K562 (cell line): ENCODE measurements around the gene FBLIM1. TPM values are rescaled to one million over a fixed set of nuclear protein-coding genes. Genes with fewer than 3 reads are reported as not detected.

Source experiments
- HMGN3 ChIP-seq: IDR thresholded peaks from 2 replicates; pipeline ENCODE4 v1.6.1; 2011; ENCODE audit warnings: borderline replicate concordance, low read depth, mild to moderate bottlenecking, mixed read lengths, low read length; ENCODE audit not compliant: insufficient read length; ENCODE audit errors: extremely low read depth
- KLF6 ChIP-seq: fragments of 250-450 bp; sonication (Bioruptor Pico); IDR thresholded peaks from 2 replicates; pipeline ENCODE4 v1.4.0; 2020; ENCODE audit warnings: mild to moderate bottlenecking, moderate library complexity, borderline replicate concordance
- MYNN ChIP-seq, 2 experiments: sonication (generic); formaldehyde crosslinking in 1 of 2; IDR thresholded peaks; 2 replicates each; pipeline versions ENCODE4 v1.5.0 to v1.6.1; 2016 to 2020; ENCODE audit warnings: antibody characterized with exemption in 1 of 2, missing genetic modification reagents in 1 of 2
- THAP12 ChIP-seq: fragments of 250-450 bp; sonication (Bioruptor Pico); IDR thresholded peaks from 2 replicates; pipeline ENCODE4 v1.9.0; 2021; ENCODE audit warnings: mild to moderate bottlenecking, inconsistent platforms
- ZNF398 ChIP-seq: fragments of 250-450 bp; sonication (Bioruptor Pico); IDR thresholded peaks from 2 replicates; pipeline ENCODE4 v1.8.0; 2021; ENCODE audit warnings: moderate library complexity, mild to moderate bottlenecking, inconsistent platforms
- ZNF655 ChIP-seq: fragments of 250-450 bp; sonication (Bioruptor Pico); IDR thresholded peaks from 2 replicates; pipeline ENCODE4 v1.5.0; 2021
- polyA plus RNA-seq, 8 experiments: library from polyadenylated mRNA; depleted of rRNA in 4 of 8; stranded (reverse) in 5 of 8; unstranded in 3 of 8; fragments of >200 nt; fragmentation: Nextera tagmentation in 2 of 8; fragmentation: Illumina TruSeq in 1 of 8; extraction: Ambion mirVana in 2 of 8; extraction: Trizol in 1 of 8; gene quantifications; 2 replicates each; pipeline versions ENCODE4 v1.2.1 to v1.2.3, GENCODE V29; 2011 to 2014; ENCODE audit warnings: inconsistent platforms in 1 of 8, missing spikeins in 1 of 8
- total RNA-seq, 7 experiments: library from RNA; depleted of rRNA in 6 of 7; stranded (reverse); fragments of >200 nt in 6 of 7; fragmentation: Illumina TruSeq in 2 of 7; extraction: Trizol in 2 of 7; gene quantifications; 2 replicates each; pipeline versions ENCODE4 v1.2.1 to v1.2.3, GENCODE V29; 2011 to 2021; ENCODE audit warnings: low replicate concordance in 1 of 7

FBLIM1 gene
- total and polyA plus RNA-seq, 9 of the 15 experiments (the other 6 are each of a cell fraction or from before 2014, with no cell fraction given): 0.14 to 0.24 TPM; not detected in 7

GRCh38 chr1:15764890-15765289 lies 6.3 kb downstream of the FBLIM1 start (continued):
- TF ChIP-seq HMGN3: no peak
- TF ChIP-seq MYNN (IDR thresholded peaks at IDR 0.05): no peak
- no peak for TF ChIP-seq MYNN (CRISPR knock-in tag; IDR thresholded peaks at IDR 0.05)
- TF ChIP-seq ZNF398 (CRISPR knock-in tag): no peak
- no peak for TF ChIP-seq THAP12
- TF ChIP-seq ZNF655 (CRISPR knock-in tag): no peak
- TF ChIP-seq KLF6 (CRISPR knock-in tag): no peak
- TF ChIP-seq, all 486 proteins: peak for 2
